B cell (primary cell): ENCODE data around the gene LRP2BP. TPM values are rescaled to one million over a fixed set of nuclear protein-coding genes. Genes with fewer than 3 reads are reported as not detected.

Experiments used
- ATAC-seq: fragments of 200-7000 bp; cut with Tn5 transposase; one replicate; pipeline ENCODE4 v1.10.0; 2021; ENCODE audit warnings: low read depth, mild to moderate bottlenecking, moderate number of reproducible peaks, moderate library complexity
- CTCF ChIA-PET: fragments of 350-600 bp; sonication (Branson Sonifier 250); formaldehyde crosslinking; loops from one replicate; lab custom pipeline; 2021; ENCODE audit warnings: antibody characterized with exemption, inconsistent platforms; lab: Charles Lee
- POLR2A ChIA-PET: fragments of 350-600 bp; sonication (Branson Sonifier 250); formaldehyde crosslinking; loops from one replicate; lab custom pipeline; 2021; ENCODE audit warnings: antibody characterized with exemption; lab: Charles Lee
- DNase-seq: peaks from one replicate; pipeline ENCODE4 v3.0.0; 2013
- H2AFZ ChIP-seq: 2 replicates; pipeline ENCODE4 v1.6.1; 2012; ENCODE audit warnings: mild to moderate bottlenecking, low read depth, low read length; ENCODE audit not compliant: insufficient read depth, poor library complexity, severe bottlenecking
- H3K27ac ChIP-seq, 2 donors: 1 replicate in 1 of 2; 2 replicates in 1 of 2; pipeline ENCODE4 v1.5.1; 2012 to 2013; ENCODE audit warnings: low read length in 2 of 2, mild to moderate bottlenecking in 2 of 2, moderate library complexity in 1 of 2
- H3K27me3 ChIP-seq, 4 experiments: fragments of 200-600 bp in 1 of 4; sonication (generic) in 1 of 4; replicated peaks in 1 of 4; 1 replicate in 2 of 4; 2 replicates in 2 of 4; pipeline versions ENCODE4 v1.6.1 to v1.7.0; 2013 to 2016; ENCODE audit warnings: low read length in 3 of 4, mild to moderate bottlenecking in 2 of 4, mixed read lengths in 1 of 4, moderate library complexity in 1 of 4; ENCODE audit not compliant: insufficient read depth in 4 of 4, control insufficient read depth in 3 of 4; ENCODE audit errors: control extremely low read depth in 1 of 4
- H3K36me3 ChIP-seq, 2 experiments: replicated peaks in 1 of 2; 1 replicate in 1 of 2; 2 replicates in 1 of 2; pipeline versions ENCODE4 v1.6.1 to v1.7.1; 2013; ENCODE audit warnings: low read length in 1 of 2; ENCODE audit not compliant: insufficient read depth in 2 of 2, control insufficient read depth in 1 of 2; ENCODE audit errors: control extremely low read depth in 1 of 2, extremely low read depth in 1 of 2
- H3K4me1 ChIP-seq, 2 donors: fragments of 200-600 bp in 1 of 2; sonication (generic) in 1 of 2; 1 replicate in 1 of 2; 2 replicates in 1 of 2; pipeline versions ENCODE4 v1.5.1 to v1.6.1; 2013 to 2017; ENCODE audit warnings: low read length in 2 of 2; ENCODE audit not compliant: control insufficient read depth in 2 of 2, insufficient read depth in 2 of 2
- H3K4me2 ChIP-seq: replicated peaks from 2 replicates; pipeline ENCODE3; 2012; ENCODE audit warnings: mild to moderate bottlenecking, low read depth, low read length; ENCODE audit not compliant: poor library complexity, severe bottlenecking
- H3K4me3 ChIP-seq, 5 experiments: fragments of 200-600 bp in 1 of 5; sonication (generic) in 1 of 5; 1 replicate in 3 of 5; 2 replicates in 2 of 5; pipeline versions ENCODE4 v1.5.1 to v1.7.0; 2011 to 2016; ENCODE audit warnings: low read length in 4 of 5, mild to moderate bottlenecking in 4 of 5, low read depth in 2 of 5, control low read depth in 1 of 5, moderate library complexity in 1 of 5; ENCODE audit not compliant: insufficient read depth in 1 of 5; ENCODE audit errors: control extremely low read depth in 1 of 5, extremely low read depth in 1 of 5
- H3K79me2 ChIP-seq: fragments of 200-600 bp; sonication (generic); one replicate; pipeline ENCODE4 v1.6.0; 2016; ENCODE audit warnings: low read length; ENCODE audit not compliant: control insufficient read depth, insufficient read depth
- H3K9ac ChIP-seq: fragments of 200-600 bp; sonication (generic); 2 replicates; pipeline ENCODE4 v1.6.1; 2017; ENCODE audit warnings: mild to moderate bottlenecking, low read length, moderate library complexity
- H3K9me3 ChIP-seq, 3 donors: one replicate each; pipeline versions ENCODE4 v1.6.1 to v1.7.1; 2013; ENCODE audit warnings: low read length in 2 of 3; ENCODE audit not compliant: control insufficient read depth in 2 of 3, insufficient read depth in 1 of 3; ENCODE audit errors: control extremely low read depth in 1 of 3
- H4K20me1 ChIP-seq: 2 replicates; pipeline ENCODE4 v1.6.0; 2012; ENCODE audit warnings: mild to moderate bottlenecking, low read length; ENCODE audit not compliant: insufficient read depth, control insufficient read depth, poor library complexity, severe bottlenecking
- H3K27ac Mint-ChIP-seq: one replicate; pipeline ENCODE4 v1.8.0; 2021; ENCODE audit warnings: mixed read lengths
- H3K27me3 Mint-ChIP-seq: one replicate; pipeline ENCODE4 v1.8.0; 2021; ENCODE audit warnings: mixed read lengths
- H3K4me1 Mint-ChIP-seq: one replicate; pipeline ENCODE4 v1.8.0; 2021; ENCODE audit warnings: mixed read lengths
- H3K4me3 Mint-ChIP-seq: one replicate; pipeline ENCODE4 v1.8.0; 2021; ENCODE audit warnings: mixed read lengths
- H3K9me3 Mint-ChIP-seq: one replicate; pipeline ENCODE4 v1.8.0; 2022; ENCODE audit warnings: mixed read lengths; ENCODE audit not compliant: insufficient read depth
- CTCF ChIP-seq: fragments of 200-600 bp; IDR thresholded peaks from one replicate; pipeline ENCODE4 v1.8.0; 2022; ENCODE audit warnings: antibody characterized with exemption, mild to moderate bottlenecking
- EZH2 ChIP-seq: IDR thresholded peaks from 2 replicates; pipeline ENCODE4 v1.6.1; 2012; ENCODE audit warnings: borderline replicate concordance, low read depth, mild to moderate bottlenecking, moderate library complexity, low read length; ENCODE audit not compliant: insufficient read depth, poor library complexity, severe bottlenecking
- WGBS: methylation state at CpG from one replicate; pipeline ENCODE4 v1.1.5; 2013; ENCODE audit warnings: missing lambda C conversion rate; ENCODE audit not compliant: insufficient coverage; 5-methylcytosine and 5-hydroxymethylcytosine counted together
- intact Hi-C: fragments of 100-400 bp; cut with micrococcal nuclease; formaldehyde crosslinking; loops from one replicate; pipeline ENCODE4 v1.10.0; 2022
- polyA plus RNA-seq: library from polyadenylated mRNA; depleted of rRNA; stranded (reverse); fragments of >200 nt; gene quantifications from 2 replicates; pipeline ENCODE4 v1.2.3, GENCODE V29; 2012
- total RNA-seq, 2 donors: library from RNA; stranded (reverse); fragments of 120-200 nt in 1 of 2; gene quantifications; 1 replicate in 1 of 2; 2 replicates in 1 of 2; pipeline versions ENCODE4 v1.2.3 to v1.2.4, GENCODE V29; 2013 to 2022

The LRP2BP gene
- total and polyA plus RNA-seq, 2 donors (not counting 1 experiment from before 2014, with no cell fraction given): 0.15 to 1.6 TPM

DNA sequence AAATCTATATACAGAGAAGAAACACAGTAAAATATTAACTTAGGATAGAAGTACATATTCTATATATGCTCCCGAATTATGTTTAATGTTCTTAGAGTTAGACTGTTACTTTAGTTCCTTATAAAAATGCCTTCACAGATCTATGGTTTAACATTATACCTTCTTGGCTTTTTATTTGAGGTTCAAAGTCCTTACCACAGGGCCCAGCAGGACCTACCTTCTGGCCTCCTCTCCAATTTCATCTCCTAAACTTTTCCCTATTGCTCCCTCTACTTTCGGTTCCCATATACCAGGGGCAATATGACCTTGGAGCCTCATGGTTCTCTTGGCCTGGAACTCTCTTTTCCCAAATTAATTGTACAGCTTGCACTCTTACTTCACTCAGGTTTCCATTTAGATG, 12.7 kb upstream of the LRP2BP start:
- peaks cover 0 to 31% of the 10 kb centered on the region in 2 experiments for H3K36me3 ChIP-seq
- no peak overlapping the region for H3K9ac ChIP-seq
- DNase-seq: no peak
- TF ChIP-seq CTCF (no peak), EZH2 (no peak)
- Mint-ChIP-seq H3K9me3 (no peaks in the 10 kb centered on the region), H3K27ac (no peak overlapping the region), H3K4me3 (no peak overlapping the region), H3K4me1 (peaks cover 3% of the 10 kb centered on the region), H3K27me3 (no peaks in the 10 kb centered on the region)
- no peak overlapping the region for H2AFZ ChIP-seq
- no peaks in the 10 kb centered on the region for H3K4me1 ChIP-seq
- intact Hi-C loops: no loop called here
- H3K9me3 ChIP-seq: no peaks in the 10 kb centered on the region
- no peaks in the 10 kb centered on the region for H3K27me3 ChIP-seq
- peaks cover 3% of the 10 kb centered on the region for H3K79me2 ChIP-seq
- no peak for ATAC-seq
- 100% methylated on average over 1 of the region's 2 CpGs for WGBS
- no peak overlapping the region for H3K4me2 ChIP-seq
- no peak overlapping the region for H3K4me3 ChIP-seq
- ChIA-PET POLR2A (no interaction called here), CTCF (no interaction called here)
- no peak overlapping the region for H3K27ac ChIP-seq
- no peaks in the 10 kb centered on the region for H4K20me1 ChIP-seq

- Mint-ChIP-seq H3K27me3 (no peaks in the 10 kb centered on the region), H3K9me3 (no peaks in the 10 kb centered on the region), H3K27ac (no peak overlapping the region), H3K4me1 (peaks cover 3% of the 10 kb centered on the region), H3K4me3 (no peak overlapping the region)
- Histone ChIP-seq H3K4me2 (no peak overlapping the region), H3K4me3 (no peak overlapping the region), H3K9me3 (no peaks in the 10 kb centered on the region), H3K79me2 (peaks cover 3% of the 10 kb centered on the region), H3K27me3 (no peaks in the 10 kb centered on the region), H3K9ac (no peak overlapping the region), H3K36me3 (peaks cover 0 to 24% of the 10 kb centered on the region in 2 experiments), H3K27ac (no peak overlapping the region), H2AFZ (no peak overlapping the region), H4K20me1 (no peaks in the 10 kb centered on the region), H3K4me1 (no peaks in the 10 kb centered on the region)
- intact Hi-C loops: no loop called here
- no peak for ATAC-seq
- ChIA-PET CTCF (interaction anchor here (1.1 kb wide), 1 partner anchor 10 kb away, joined by 3 read pairs; the partner anchor contains the start of genes ANKRD37 and LRP2BP), POLR2A (interaction anchor here (1.1 to 1.8 kb wide), 2 partner anchors 9 to 20 kb away, joined by 4 to 7 read pairs; partner anchors contain the start of genes ANKRD37, LRP2BP and UFSP2)
- DNase-seq: no peak
- no peak for TF ChIP-seq CTCF
- no peak for TF ChIP-seq EZH2
- 100% methylated on average over 1 of the region's 6 CpGs for WGBS
These were observed 9.7 kb upstream of the LRP2BP start for GRCh38 chr4:185405296-185405999.
